Neuronal stem cell (in vitro differentiated cells): ENCODE results near the gene CCDC172.

ENCODE experiments used
- DNase-seq: peaks from one replicate; pipeline ENCODE4 v3.0.0-alpha.2; 2013; ENCODE audit warnings: low spot score
- H2AFZ ChIP-seq: one replicate; pipeline ENCODE4 v1.6.1; 2013; ENCODE audit warnings: mild to moderate bottlenecking, low read length, inconsistent platforms
- H2AK5ac ChIP-seq: 2 replicates; pipeline ENCODE4 v1.6.1; 2013; ENCODE audit warnings: low read depth, mild to moderate bottlenecking, inconsistent platforms, low read length, moderate library complexity, mixed read lengths
- H2BK120ac ChIP-seq: 2 replicates; pipeline ENCODE4 v1.6.1; 2013; ENCODE audit warnings: low read depth, mild to moderate bottlenecking, inconsistent platforms, low read length, moderate library complexity, mixed read lengths
- H2BK12ac ChIP-seq: one replicate; pipeline ENCODE4 v1.6.1; 2013; ENCODE audit warnings: low read length, inconsistent platforms
- H2BK15ac ChIP-seq: 2 replicates; pipeline ENCODE4 v1.6.1; 2013; ENCODE audit warnings: mild to moderate bottlenecking, low read length, inconsistent platforms, mixed read lengths
- H2BK5ac ChIP-seq: one replicate; pipeline ENCODE4 v1.6.1; 2013; ENCODE audit warnings: inconsistent platforms, mild to moderate bottlenecking, low read length, moderate library complexity
- H3K14ac ChIP-seq: one replicate; pipeline ENCODE4 v1.6.1; 2013; ENCODE audit warnings: low read length, inconsistent platforms
- H3K18ac ChIP-seq: 2 replicates; pipeline ENCODE4 v1.6.1; 2013; ENCODE audit warnings: low read length, inconsistent platforms
- H3K23ac ChIP-seq: 2 replicates; pipeline ENCODE4 v1.6.1; 2013; ENCODE audit warnings: low read depth, mild to moderate bottlenecking, mixed read lengths, low read length, inconsistent platforms; ENCODE audit not compliant: poor library complexity
- H3K27ac ChIP-seq: replicated peaks from 3 replicates; pipeline ENCODE4 v1.5.1; 2013; ENCODE audit warnings: low read length, inconsistent platforms
- H3K27me3 ChIP-seq, 3 experiments: 2 replicates each; pipeline ENCODE4 v1.6.1; 2013; ENCODE audit warnings: low read length in 3 of 3, mild to moderate bottlenecking in 2 of 3, inconsistent platforms in 1 of 3, low read depth in 1 of 3, mixed read lengths in 1 of 3, moderate library complexity in 1 of 3; ENCODE audit not compliant: control insufficient read depth in 3 of 3, insufficient read depth in 3 of 3
- H3K36me3 ChIP-seq, 2 donors: replicated peaks in 1 of 2; 2 replicates each; pipeline ENCODE4 v1.6.1; 2013; ENCODE audit warnings: low read length in 2 of 2; ENCODE audit not compliant: control insufficient read depth in 2 of 2, insufficient read depth in 2 of 2
- H3K4ac ChIP-seq: 2 replicates; pipeline ENCODE4 v1.6.1; 2013; ENCODE audit warnings: inconsistent platforms, mild to moderate bottlenecking, low read length, moderate library complexity
- H3K4me1 ChIP-seq, 2 donors: 1 replicate in 1 of 2; 2 replicates in 1 of 2; pipeline ENCODE4 v1.6.1; 2013; ENCODE audit warnings: low read length in 2 of 2, low read depth in 1 of 2; ENCODE audit not compliant: control insufficient read depth in 2 of 2, insufficient read depth in 1 of 2
- H3K4me2 ChIP-seq: one replicate; pipeline ENCODE4 v1.6.1; 2013; ENCODE audit warnings: mild to moderate bottlenecking, low read length, inconsistent platforms; ENCODE audit not compliant: insufficient read depth, poor library complexity, severe bottlenecking
- H3K4me3 ChIP-seq, 2 donors: 2 replicates each; pipeline ENCODE4 v1.5.1; 2013; ENCODE audit warnings: low read length in 2 of 2, mild to moderate bottlenecking in 2 of 2, inconsistent platforms in 1 of 2, moderate library complexity in 1 of 2
- H3K79me1 ChIP-seq: one replicate; pipeline ENCODE4 v1.6.1; 2013; ENCODE audit warnings: low read depth, mild to moderate bottlenecking, inconsistent platforms, low read length, moderate library complexity
- H3K9ac ChIP-seq: one replicate; pipeline ENCODE4 v1.6.1; 2013; ENCODE audit warnings: mild to moderate bottlenecking, low read depth, low read length, inconsistent platforms; ENCODE audit not compliant: poor library complexity
- H3K9me3 ChIP-seq, 2 donors: replicated peaks in 1 of 2; 2 replicates each; pipeline versions ENCODE3 to v1.6.1; 2013; ENCODE audit warnings: low read length in 2 of 2, mild to moderate bottlenecking in 2 of 2, inconsistent platforms in 1 of 2, low read depth in 1 of 2, mixed read lengths in 1 of 2, moderate library complexity in 1 of 2; ENCODE audit not compliant: control insufficient read depth in 2 of 2, insufficient read depth in 1 of 2
- H4K8ac ChIP-seq: one replicate; pipeline ENCODE4 v1.6.1; 2013; ENCODE audit warnings: low read depth, mild to moderate bottlenecking, inconsistent platforms, low read length, moderate library complexity
- H4K91ac ChIP-seq: one replicate; pipeline ENCODE4 v1.6.1; 2013; ENCODE audit warnings: low read length, low read depth, mild to moderate bottlenecking, inconsistent platforms; ENCODE audit not compliant: poor library complexity
- WGBS, 2 donors: extraction: QIAGEN DNeasy Blood & Tissue Kit; methylation state at CpG; one replicate each; pipeline ENCODE4 v1.1.7; 2013; ENCODE audit warnings: missing lambda C conversion rate in 2 of 2, mixed read lengths in 1 of 2; ENCODE audit not compliant: insufficient read length in 2 of 2, insufficient replicate concordance in 1 of 2; ENCODE audit errors: extremely low coverage in 2 of 2; 5-methylcytosine and 5-hydroxymethylcytosine counted together

The CCDC172 gene

DNA sequence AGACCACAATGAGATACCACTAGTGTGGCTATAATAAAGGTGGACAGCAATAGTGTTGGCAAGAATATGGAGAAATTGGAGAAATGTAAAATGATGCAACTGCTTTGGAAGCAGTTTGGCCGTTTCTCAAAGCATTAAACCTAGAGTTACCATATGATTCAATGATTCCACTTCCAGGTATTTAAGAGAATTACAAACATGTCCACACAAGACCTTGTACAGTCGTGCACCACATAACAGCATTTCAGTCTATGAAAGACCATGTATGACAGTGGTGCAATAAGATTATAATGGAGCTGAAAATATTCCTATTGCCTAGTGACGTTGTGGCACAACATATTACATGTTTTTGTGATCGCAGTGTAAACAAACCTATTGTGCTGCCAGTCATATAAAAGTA, 29.6 kb downstream of the CCDC172 start:
- H3K14ac ChIP-seq, result no peak overlapping the region
- no peak overlapping the region for H3K4ac ChIP-seq
- no peak overlapping the region for H2BK5ac ChIP-seq
- no peak overlapping the region for H2BK15ac ChIP-seq
- H2AK5ac ChIP-seq, result no peak overlapping the region
- H2BK120ac ChIP-seq, result no peak overlapping the region
- H3K27ac ChIP-seq, result no peak overlapping the region
- H4K91ac ChIP-seq, result no peak overlapping the region
- H3K23ac ChIP-seq, result no peak overlapping the region
- no peak overlapping the region for H3K4me2 ChIP-seq
- no peak overlapping the region for H3K4me3 ChIP-seq
- peaks cover 0 to 1% of the 10 kb centered on the region in 2 donors for H3K4me1 ChIP-seq
- H3K18ac ChIP-seq, result no peak overlapping the region
- H3K36me3 ChIP-seq, result no peaks in the 10 kb centered on the region
- H4K8ac ChIP-seq, result no peak overlapping the region
- H3K27me3 ChIP-seq, result no peaks in the 10 kb centered on the region
- no peak overlapping the region for H2BK12ac ChIP-seq
- no peak overlapping the region for H3K9ac ChIP-seq
- no CpG with 5 or more reads among the region's 4 CpGs for WGBS, 2 donors
- H3K9me3 ChIP-seq, result peaks cover 0 to 6% of the 10 kb centered on the region in 2 donors
- no peaks in the 10 kb centered on the region for H3K79me1 ChIP-seq
- DNase-seq, result no peak
- no peak overlapping the region for H2AFZ ChIP-seq

DNA sequence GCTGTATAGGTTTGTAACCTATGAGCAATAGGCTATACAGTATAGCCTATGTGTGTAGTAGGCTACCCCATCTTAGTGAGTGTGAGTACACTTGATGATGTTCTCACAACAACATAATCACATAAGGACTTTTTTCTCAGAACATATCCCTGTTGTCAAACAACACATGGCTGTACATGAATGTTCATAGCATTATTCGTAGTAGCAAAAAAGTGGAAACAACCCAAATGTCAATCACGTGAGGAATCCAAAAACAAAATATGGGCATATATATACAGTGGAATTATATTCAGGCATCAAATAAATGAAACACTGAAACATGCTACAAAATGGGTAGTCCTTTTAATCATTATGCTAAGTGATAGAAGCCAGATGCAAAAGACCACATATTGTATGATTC, 31.1 kb downstream of the CCDC172 start:
- H3K23ac ChIP-seq, result no peak overlapping the region
- no peak overlapping the region for H4K8ac ChIP-seq
- no peak overlapping the region for H3K4me2 ChIP-seq
- H2BK12ac ChIP-seq, result no peak overlapping the region
- no peak overlapping the region for H2BK15ac ChIP-seq
- no peak overlapping the region for H3K9ac ChIP-seq
- no peak overlapping the region for H3K18ac ChIP-seq
- no peaks in the 10 kb centered on the region for H3K79me1 ChIP-seq
- no peak overlapping the region for H3K4me3 ChIP-seq
- H3K4ac ChIP-seq, result no peak overlapping the region
- no peak overlapping the region for H4K91ac ChIP-seq
- H3K27me3 ChIP-seq, result no peaks in the 10 kb centered on the region
- no peak overlapping the region for H2AFZ ChIP-seq
- peaks cover 0 to 6% of the 10 kb centered on the region in 2 donors for H3K9me3 ChIP-seq
- H3K36me3 ChIP-seq, result no peaks in the 10 kb centered on the region
- H2AK5ac ChIP-seq, result no peak overlapping the region
- no peak overlapping the region for H3K14ac ChIP-seq
- no peak for DNase-seq
- no peak overlapping the region for H2BK120ac ChIP-seq
- H3K27ac ChIP-seq, result no peak overlapping the region
- no CpG with 5 or more reads among the region's 2 CpGs for WGBS, 2 donors
- no peak overlapping the region for H2BK5ac ChIP-seq
- no peaks in the 10 kb centered on the region for H3K4me1 ChIP-seq

DNA sequence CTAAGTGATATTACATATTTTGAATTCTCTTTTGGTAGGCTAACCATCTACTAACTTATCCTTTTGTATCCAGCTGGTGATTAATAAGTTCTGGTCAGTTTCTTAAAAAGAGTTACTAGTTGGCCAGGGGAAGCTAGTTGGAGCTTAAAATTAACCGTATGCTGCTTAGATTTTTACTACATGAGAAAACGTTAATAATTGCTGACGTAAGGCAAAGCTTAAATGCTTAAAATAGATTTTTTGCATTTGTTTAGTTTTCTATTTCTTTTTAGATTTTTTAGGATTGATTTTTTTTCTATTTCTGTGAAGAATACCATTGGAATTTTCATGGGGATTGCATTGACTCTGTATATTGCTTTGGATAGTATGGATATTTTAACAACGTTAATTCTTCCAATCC, 32.6 kb downstream of the CCDC172 start:
- no peak overlapping the region for H4K8ac ChIP-seq
- no peak overlapping the region for H3K4me2 ChIP-seq
- H3K27ac ChIP-seq, result no peak overlapping the region
- no peak overlapping the region for H4K91ac ChIP-seq
- no peak overlapping the region for H3K4me3 ChIP-seq
- H2BK120ac ChIP-seq, result no peak overlapping the region
- no peak overlapping the region for H3K4ac ChIP-seq
- H3K23ac ChIP-seq, result no peak overlapping the region
- peaks cover 0 to 3% of the 10 kb centered on the region in 2 donors for H3K9me3 ChIP-seq
- no peak overlapping the region for H3K14ac ChIP-seq
- H2AK5ac ChIP-seq, result no peak overlapping the region
- H2BK15ac ChIP-seq, result no peak overlapping the region
- no peak overlapping the region for H3K18ac ChIP-seq
- no peak overlapping the region for H2BK5ac ChIP-seq
- H3K4me1 ChIP-seq, result no peaks in the 10 kb centered on the region
- H3K79me1 ChIP-seq, result no peaks in the 10 kb centered on the region
- no CpG with 5 or more reads among the region's 4 CpGs for WGBS, 2 donors
- H2BK12ac ChIP-seq, result no peak overlapping the region
- H3K9ac ChIP-seq, result no peak overlapping the region
- H2AFZ ChIP-seq, result no peak overlapping the region
- H3K36me3 ChIP-seq, result no peaks in the 10 kb centered on the region
- no peak for DNase-seq
- no peaks in the 10 kb centered on the region for H3K27me3 ChIP-seq

DNA sequence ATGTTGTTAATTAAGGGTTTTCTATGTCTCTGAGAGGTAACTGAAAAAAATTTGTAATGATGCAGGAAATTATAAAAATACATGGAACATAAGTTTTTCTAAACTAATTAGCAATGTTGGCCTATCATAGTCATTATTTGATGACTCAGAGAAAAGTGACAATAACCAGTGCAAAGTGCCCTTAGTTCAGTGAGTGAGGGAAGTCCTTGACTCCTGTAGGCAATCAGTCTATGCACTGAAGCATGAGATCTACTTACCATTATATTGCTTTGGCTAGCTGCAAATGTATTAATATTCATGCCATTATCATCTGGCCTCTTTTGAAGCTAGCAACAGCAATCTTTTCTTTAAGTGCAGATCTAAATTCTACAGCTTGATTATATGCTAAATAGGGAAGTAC, 40.6 kb downstream of the CCDC172 start:
- Histone ChIP-seq H2BK15ac (no peak overlapping the region), H3K18ac (no peak overlapping the region), H2AK5ac (no peak overlapping the region), H2BK5ac (no peak overlapping the region), H3K79me1 (peaks cover 1% of the 10 kb centered on the region), H4K91ac (no peak overlapping the region), H2AFZ (no peak overlapping the region), H4K8ac (no peak overlapping the region), H3K36me3 (no peaks in the 10 kb centered on the region), H3K4me3 (no peak overlapping the region), H3K4ac (no peak overlapping the region), H3K23ac (no peak overlapping the region), H3K9ac (no peak overlapping the region), H3K9me3 (no peaks in the 10 kb centered on the region), H3K27ac (no peak overlapping the region), H3K14ac (no peak overlapping the region), H3K27me3 (no peaks in the 10 kb centered on the region), H2BK12ac (no peak overlapping the region), H3K4me2 (no peak overlapping the region), H2BK120ac (no peak overlapping the region), H3K4me1 (no peaks in the 10 kb centered on the region)
- DNase-seq, result no peak
